ELR (cell line): Measurements from ENCODE around the gene ARHGEF3.

Experiments used
- DNase-seq: peaks from one replicate; pipeline ENCODE4 v3.0.0-alpha.2; 2015; ENCODE audit warnings: low read depth

The ARHGEF3 gene

DNA sequence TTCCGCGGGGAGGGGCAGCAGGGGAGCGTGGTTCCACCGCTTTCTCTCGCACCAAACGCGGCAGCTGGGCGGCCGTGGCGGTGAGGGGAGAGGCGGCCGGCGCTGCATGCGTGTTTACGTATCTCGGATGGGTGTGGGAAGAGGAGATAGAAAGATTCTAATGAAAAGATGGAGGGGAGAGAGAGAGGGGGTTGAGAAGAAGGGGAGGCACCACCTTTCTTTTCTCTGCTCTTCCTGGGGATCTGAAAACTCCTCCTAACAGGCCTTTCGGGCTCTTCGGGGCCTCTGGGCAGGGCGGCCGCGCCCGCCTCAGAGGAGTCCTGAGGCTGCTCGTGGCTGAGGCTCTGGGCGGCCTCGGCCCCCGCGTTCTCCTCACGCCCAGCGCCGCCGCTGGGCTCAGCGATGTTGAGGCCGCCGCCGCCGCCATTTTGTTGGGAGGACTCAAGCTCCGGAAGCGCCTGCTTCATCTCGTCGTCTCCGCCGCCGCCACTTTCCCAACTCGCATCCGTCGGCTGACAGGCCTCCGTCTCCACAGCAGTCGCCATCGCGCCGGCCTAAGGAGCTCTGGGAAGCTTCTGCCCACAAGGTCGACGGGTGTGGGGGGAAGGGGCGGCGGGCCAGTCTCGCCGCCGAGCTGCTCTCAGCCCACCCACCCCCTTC lies 119.2 kb downstream of the ARHGEF3 start:
- DNase-seq: peak; percentile 80

DNA sequence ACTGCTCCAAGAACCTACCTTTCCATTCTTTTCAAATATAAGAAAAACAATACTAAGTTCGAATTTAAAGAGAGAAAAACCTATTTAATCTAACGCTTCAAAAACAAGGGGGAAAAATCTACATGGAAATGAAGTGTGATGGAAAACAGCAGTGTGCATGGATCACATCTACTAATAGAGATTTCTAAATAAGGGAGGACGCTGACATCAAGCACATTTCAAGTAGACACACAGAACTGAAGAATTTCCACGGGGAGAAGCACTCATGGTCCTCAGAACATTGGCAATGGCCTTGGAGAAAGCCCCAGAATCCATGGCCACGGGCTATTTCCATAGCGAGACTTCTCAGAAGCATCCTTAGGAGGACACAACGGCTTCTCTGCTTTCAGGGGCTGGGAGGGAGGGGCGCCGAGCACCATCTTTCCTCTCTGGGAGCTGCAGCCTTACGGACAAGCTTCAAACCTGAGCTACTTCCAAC lies 119.7 kb downstream of the ARHGEF3 start:
- DNase-seq: no peak

DNA sequence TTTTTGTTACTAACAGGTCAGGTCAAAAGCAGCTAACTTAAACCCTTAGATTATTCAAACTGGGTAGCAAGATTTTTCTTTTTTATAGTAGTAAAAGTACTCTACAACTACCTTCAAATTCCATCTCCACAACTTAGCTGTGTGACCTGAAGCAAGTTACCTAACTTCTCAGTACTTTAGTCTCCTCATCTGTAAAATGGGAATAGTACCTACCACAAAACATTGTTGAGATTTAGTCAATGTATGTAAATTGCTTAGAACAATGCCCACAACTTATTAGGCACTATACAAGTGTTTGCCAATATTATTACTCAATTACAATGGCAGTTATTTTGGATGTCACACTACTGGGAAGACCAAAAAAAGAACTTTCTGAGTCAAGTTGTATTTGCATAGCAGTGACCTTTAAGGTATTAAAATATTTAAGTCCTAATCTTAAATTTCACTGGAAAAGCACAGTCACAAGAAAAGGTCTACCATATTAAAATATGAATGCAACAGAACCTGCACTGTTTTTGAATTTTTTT lies 121.6 kb downstream of the ARHGEF3 start:
- no peak for DNase-seq
